ENCODE data around the gene DTX2. TPM values are rescaled to one million over a fixed set of nuclear protein-coding genes. Genes with fewer than 3 reads are reported as not detected.
"Not testable (repeated sequence)": the region's sequence is repeated elsewhere in the genome, so short reads cannot be mapped to it uniquely, and the experiment has no call there.

DTX2 gene
- total and polyA plus RNA-seq, 4 donors, result 18.5 to 55.3 (median 41.9) TPM

DNA sequence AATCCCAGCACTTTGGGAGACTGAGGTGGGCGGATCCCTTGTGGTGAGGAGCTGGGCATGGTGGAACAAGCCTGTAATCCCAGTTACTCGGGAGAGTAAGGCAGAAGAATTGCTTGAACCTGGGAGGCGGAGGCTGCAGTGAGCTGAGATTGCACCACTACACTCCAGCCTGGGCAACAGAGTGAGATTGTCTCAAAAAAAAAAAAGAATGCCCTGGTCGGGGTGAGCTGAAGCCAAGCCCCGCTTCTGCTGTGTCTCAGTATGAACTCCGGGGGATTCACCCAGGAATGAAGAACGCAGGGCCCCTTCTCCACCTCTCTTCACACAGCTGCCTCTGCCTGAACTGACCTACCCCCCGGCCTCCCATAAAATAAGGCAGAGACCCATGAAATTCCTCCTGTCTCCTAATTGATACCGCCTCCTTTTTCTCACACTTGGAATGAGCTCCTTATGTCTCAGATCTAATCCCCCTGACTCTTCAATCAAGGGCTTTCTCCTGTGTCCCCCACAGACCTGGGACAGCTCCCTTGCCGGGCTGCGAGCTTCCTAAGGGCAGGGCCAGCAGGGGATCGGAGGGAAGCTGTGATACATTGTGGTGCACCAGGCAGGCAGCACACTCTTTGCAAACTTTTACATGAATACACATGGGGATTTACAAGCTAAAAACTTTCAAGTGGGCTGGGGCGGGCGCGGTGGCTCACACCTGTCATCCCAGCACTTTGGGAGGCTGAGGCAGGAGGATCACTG lies 37.7 kb upstream of the DTX2 start:
- no peak overlapping the region for H3K9ac ChIP-seq (ENCODE audit: insufficient read depth in 1 of 2, low read length in 2 of 2)
- H3K36me3 ChIP-seq (ENCODE audit: control insufficient read depth in 4 of 4, insufficient read depth in 4 of 4, low read length in 4 of 4), result no peaks in the 10 kb centered on the region
- TF ChIP-seq, protein P1, sequence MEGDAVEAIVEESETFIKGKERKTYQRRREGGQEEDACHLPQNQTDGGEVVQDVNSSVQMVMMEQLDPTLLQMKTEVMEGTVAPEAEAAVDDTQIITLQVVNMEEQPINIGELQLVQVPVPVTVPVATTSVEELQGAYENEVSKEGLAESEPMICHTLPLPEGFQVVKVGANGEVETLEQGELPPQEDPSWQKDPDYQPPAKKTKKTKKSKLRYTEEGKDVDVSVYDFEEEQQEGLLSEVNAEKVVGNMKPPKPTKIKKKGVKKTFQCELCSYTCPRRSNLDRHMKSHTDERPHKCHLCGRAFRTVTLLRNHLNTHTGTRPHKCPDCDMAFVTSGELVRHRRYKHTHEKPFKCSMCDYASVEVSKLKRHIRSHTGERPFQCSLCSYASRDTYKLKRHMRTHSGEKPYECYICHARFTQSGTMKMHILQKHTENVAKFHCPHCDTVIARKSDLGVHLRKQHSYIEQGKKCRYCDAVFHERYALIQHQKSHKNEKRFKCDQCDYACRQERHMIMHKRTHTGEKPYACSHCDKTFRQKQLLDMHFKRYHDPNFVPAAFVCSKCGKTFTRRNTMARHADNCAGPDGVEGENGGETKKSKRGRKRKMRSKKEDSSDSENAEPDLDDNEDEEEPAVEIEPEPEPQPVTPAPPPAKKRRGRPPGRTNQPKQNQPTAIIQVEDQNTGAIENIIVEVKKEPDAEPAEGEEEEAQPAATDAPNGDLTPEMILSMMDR (IDR thresholded peaks at IDR 0.05; ENCODE audit: control extremely low read depth, extremely low read depth), result no peak
- peaks cover 0 to 3% (median 0%) of the 10 kb centered on the region in 3 donors for H3K27me3 ChIP-seq (ENCODE audit: control insufficient read depth in 3 of 3, insufficient read depth in 3 of 3, low read length in 2 of 3)
- H3K27ac ChIP-seq (ENCODE audit: low read depth in 1 of 2, low read length in 1 of 2), result no peak overlapping the region
- no peak for DNase-seq
- H3K4me1 ChIP-seq (ENCODE audit: control insufficient read depth in 5 of 5, insufficient read depth in 5 of 5, low read length in 5 of 5), result peaks cover 0 to under 1% (median 0%) of the 10 kb centered on the region in 5 donors
- no peak overlapping the region for H3K4me3 ChIP-seq
- WGBS, 2 donors, result 71 to 80% methylated on average over 15 of the region's 15 CpGs
- ATAC-seq (ENCODE audit: insufficient read depth, low FRiP score), result no peak
- no peaks in the 10 kb centered on the region for H3K9me3 ChIP-seq (ENCODE audit: control insufficient read depth in 4 of 4, insufficient read depth in 3 of 4, low read length in 3 of 4)

DNA sequence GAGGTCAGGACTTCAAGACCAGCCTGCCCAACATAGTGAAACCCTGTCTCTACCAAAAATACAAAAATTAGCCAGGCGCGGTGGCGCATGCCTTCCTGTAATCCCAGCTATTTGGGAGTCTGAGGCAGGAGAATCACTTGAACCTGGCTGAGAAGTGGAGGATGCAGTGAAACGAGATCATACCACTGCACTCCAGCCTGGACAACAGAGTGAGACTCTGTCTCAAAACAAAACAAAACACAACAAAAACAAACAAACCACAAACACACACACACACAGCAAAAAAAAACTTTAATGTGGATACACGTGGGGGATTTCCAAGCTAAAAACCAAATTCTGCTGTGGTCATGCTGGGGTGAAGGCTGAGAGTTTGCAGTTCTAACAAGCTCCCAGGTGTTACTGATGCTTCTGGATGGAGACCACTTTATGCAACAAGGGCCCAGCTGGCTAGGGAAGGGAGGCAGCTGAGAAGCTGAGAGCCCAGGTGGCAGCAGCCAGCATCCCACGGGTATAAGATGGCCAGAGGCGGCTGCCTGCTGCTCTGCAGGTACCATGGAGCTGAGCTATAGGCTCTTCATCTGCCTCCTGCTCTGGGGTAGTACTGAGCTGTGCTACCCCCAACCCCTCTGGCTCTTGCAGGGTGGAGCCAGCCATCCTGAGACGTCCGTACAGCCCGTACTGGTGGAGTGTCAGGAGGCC lies 36.9 kb upstream of the DTX2 start, which contains the start of gene ZP3:
TSS of gene ZP3 (plus strand) at position 538 of the 699 bp plus-strand sequence. CDS start at position 553, 15 bp downstream.
- H3K4me3 ChIP-seq, result no peak within 1 kb of the TSS
- DNase-seq (no peak), ATAC-seq (ENCODE audit: insufficient read depth, low FRiP score) (no peak)
- TF ChIP-seq, protein P1 (IDR thresholded peaks at IDR 0.05; ENCODE audit: control extremely low read depth, extremely low read depth), result no peak
- peaks cover 0 to 3% (median 0%) of the 10 kb centered on the region in 3 donors for H3K27me3 ChIP-seq (ENCODE audit: control insufficient read depth in 3 of 3, insufficient read depth in 3 of 3, low read length in 2 of 3)
- WGBS, 2 donors, result 85 to 88% methylated on average over 10 of the region's 10 CpGs
- H3K9ac ChIP-seq (ENCODE audit: insufficient read depth in 1 of 2, low read length in 2 of 2), result no peak within 1 kb of the TSS
- peaks cover 0 to 2% (median 0%) of the 10 kb centered on the region in 5 donors for H3K4me1 ChIP-seq (ENCODE audit: control insufficient read depth in 5 of 5, insufficient read depth in 5 of 5, low read length in 5 of 5)
- no peak within 1 kb of the TSS for H3K27ac ChIP-seq (ENCODE audit: low read depth in 1 of 2, low read length in 1 of 2)
- H3K36me3 ChIP-seq (ENCODE audit: control insufficient read depth in 4 of 4, insufficient read depth in 4 of 4, low read length in 4 of 4), result no peaks in the 10 kb centered on the region
- H3K9me3 ChIP-seq (ENCODE audit: control insufficient read depth in 4 of 4, insufficient read depth in 3 of 4, low read length in 3 of 4), result no peaks in the 10 kb centered on the region

DNA sequence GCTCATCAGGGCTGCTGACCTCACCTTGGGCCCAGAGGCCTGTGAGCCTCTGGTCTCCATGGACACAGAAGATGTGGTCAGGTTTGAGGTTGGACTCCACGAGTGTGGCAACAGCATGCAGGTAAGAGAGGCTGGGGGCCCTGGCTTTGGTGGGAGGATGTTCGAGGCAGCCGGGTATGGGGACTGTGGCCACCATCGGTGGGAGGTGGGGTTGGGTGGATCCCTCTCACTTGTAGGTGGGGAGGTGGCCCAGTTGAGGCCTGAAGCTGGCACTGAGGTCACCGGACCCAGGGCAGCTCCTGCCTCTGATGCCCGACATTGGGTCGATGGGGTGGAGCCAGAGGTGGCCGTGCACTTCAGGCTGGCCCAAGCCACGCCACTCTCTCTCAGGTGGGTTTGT lies 36.4 kb upstream of the DTX2 start:
- 94 to 97% methylated on average over 9 of the region's 9 CpGs for WGBS, 2 donors
- H3K4me3 ChIP-seq, result no peak overlapping the region
- no peaks in the 10 kb centered on the region for H3K36me3 ChIP-seq (ENCODE audit: control insufficient read depth in 4 of 4, insufficient read depth in 4 of 4, low read length in 4 of 4)
- no peak overlapping the region for H3K27ac ChIP-seq (ENCODE audit: low read depth in 1 of 2, low read length in 1 of 2)
- no peaks in the 10 kb centered on the region for H3K9me3 ChIP-seq (ENCODE audit: control insufficient read depth in 4 of 4, insufficient read depth in 3 of 4, low read length in 3 of 4)
- peaks cover 0 to 2% (median 0%) of the 10 kb centered on the region in 5 donors for H3K4me1 ChIP-seq (ENCODE audit: control insufficient read depth in 5 of 5, insufficient read depth in 5 of 5, low read length in 5 of 5)
- DNase-seq, result no peak
- no peak overlapping the region for H3K9ac ChIP-seq (ENCODE audit: insufficient read depth in 1 of 2, low read length in 2 of 2)
- TF ChIP-seq, protein P1 (IDR thresholded peaks at IDR 0.05; ENCODE audit: control extremely low read depth, extremely low read depth), result no peak
- peaks cover 0 to 3% (median 0%) of the 10 kb centered on the region in 3 donors for H3K27me3 ChIP-seq (ENCODE audit: control insufficient read depth in 3 of 3, insufficient read depth in 3 of 3, low read length in 2 of 3)
- no peak for ATAC-seq (ENCODE audit: insufficient read depth, low FRiP score)

GRCh38 chr7:76425558-76425957 lies 36.0 kb upstream of the DTX2 start:
- not testable (repeated sequence) for DNase-seq; H3K27me3 ChIP-seq (ENCODE audit: control insufficient read depth in 3 of 3, insufficient read depth in 3 of 3, low read length in 2 of 3); H3K4me1 ChIP-seq (ENCODE audit: control insufficient read depth in 5 of 5, insufficient read depth in 5 of 5, low read length in 5 of 5); H3K27ac ChIP-seq (ENCODE audit: low read depth in 1 of 2, low read length in 1 of 2); ATAC-seq (ENCODE audit: insufficient read depth, low FRiP score); H3K9ac ChIP-seq (ENCODE audit: insufficient read depth in 1 of 2, low read length in 2 of 2); H3K4me3 ChIP-seq; H3K9me3 ChIP-seq (ENCODE audit: control insufficient read depth in 4 of 4, insufficient read depth in 3 of 4, low read length in 3 of 4); H3K36me3 ChIP-seq (ENCODE audit: control insufficient read depth in 4 of 4, insufficient read depth in 4 of 4, low read length in 4 of 4)
- 86 to 97% methylated on average over 4 of the region's 4 CpGs for WGBS, 2 donors
